Stomach (tissue), 9 donors: ENCODE measurements around the gene GRHL1. TPM values are rescaled to one million over a fixed set of nuclear protein-coding genes. Genes with fewer than 3 reads are reported as not detected.

Experiments
- DNase-seq, 2 donors: peaks; one replicate each; pipeline versions ENCODE4 v3.0.0 to v3.0.0-alpha.2; 2013 to 2019
- H3K27ac ChIP-seq, 5 donors: fragments of 200-600 bp in 4 of 5; sonication (generic) in 4 of 5; one replicate each; pipeline ENCODE4 v1.5.1; 2013 to 2019; ENCODE audit warnings: mild to moderate bottlenecking in 1 of 5, moderate library complexity in 1 of 5
- H3K27me3 ChIP-seq, 3 donors: fragments of 200-600 bp; sonication (generic); one replicate each; pipeline ENCODE4 v1.5.1; 2017 to 2019; ENCODE audit warnings: mixed run types in 1 of 3
- H3K36me3 ChIP-seq, 4 donors: fragments of 200-600 bp; sonication (generic); 1 replicate in 3 of 4; 2 replicates in 1 of 4; pipeline ENCODE4 v1.5.1; 2016 to 2019
- H3K4me1 ChIP-seq, 4 donors: fragments of 200-600 bp; sonication (generic); one replicate each; pipeline ENCODE4 v1.5.1; 2016 to 2019
- H3K4me3 ChIP-seq, 4 donors: fragments of 200-600 bp; sonication (generic) in 3 of 4; one replicate each; pipeline ENCODE4 v1.5.1; 2016 to 2019; ENCODE audit warnings: mild to moderate bottlenecking in 1 of 4
- H3K9me3 ChIP-seq, 4 donors: fragments of 200-600 bp; sonication (generic); one replicate each; pipeline ENCODE4 v1.5.1; 2016 to 2019
- CTCF ChIP-seq, 7 experiments: fragments of 450-650 bp in 4 of 7; fragments of 200-600 bp in 3 of 7; sonication (generic) in 3 of 7; IDR thresholded peaks; one replicate each; pipeline ENCODE4 v1.5.1; 2016 to 2019; ENCODE audit warnings: antibody characterized with exemption in 7 of 7, control low read depth in 2 of 7, mild to moderate bottlenecking in 1 of 7
- EP300 ChIP-seq: sonication (generic); formaldehyde crosslinking; IDR thresholded peaks from one replicate; pipeline ENCODE4 v1.6.1; 2017; ENCODE audit warnings: antibody characterized with exemption
- POLR2A ChIP-seq, 4 donors: fragments of 450-650 bp; IDR thresholded peaks; one replicate each; pipeline ENCODE4 v1.6.1; 2016; ENCODE audit warnings: antibody characterized with exemption in 4 of 4, control low read depth in 2 of 4, mild to moderate bottlenecking in 1 of 4, moderate library complexity in 1 of 4
- POLR2AphosphoS5 ChIP-seq, 3 donors: sonication (generic); formaldehyde crosslinking; IDR thresholded peaks; one replicate each; pipeline ENCODE4 v1.6.1; 2016; ENCODE audit warnings: antibody characterized with exemption in 3 of 3
- WGBS, 5 donors: extraction: QIAGEN DNeasy Blood & Tissue Kit in 3 of 5; methylation state at CpG; one replicate each; pipeline versions ENCODE4 v1.1.5 to v1.1.7; 2013 to 2018; 5-methylcytosine and 5-hydroxymethylcytosine counted together
- intact Hi-C: fragments of 100-400 bp; cut with DNase I; formaldehyde crosslinking; loops from one replicate; pipeline ENCODE4 v1.15.1; 2023; ENCODE audit warnings: low total_unique reads
- polyA plus RNA-seq, 3 donors: library from polyadenylated mRNA; stranded (reverse); fragments of 200-250 nt; gene quantifications; one replicate each; pipeline ENCODE4 v1.2.3, GENCODE V29; 2013
- total RNA-seq, 5 donors: library from RNA; depleted of rRNA; stranded (reverse); fragments of >200 nt; gene quantifications; one replicate each; pipeline versions ENCODE4 v1.1.0 to v1.2.3, GENCODE V29; 2014 to 2016
- donor health status: healthy with polysubstance abuse.
- donor health status: Bipolar disorder and iron deficiency.
- donor health status: healthy.

GRHL1 gene
- total and polyA plus RNA-seq, 8 donors, result 0.89 to 16.5 (median 3.8) TPM

GRCh38 chr2:10001586-10001985 lies 50.1 kb downstream of the GRHL1 start:
- Histone ChIP-seq H3K36me3 (peaks cover 0 to 20% (median 13%) of the 10 kb centered on the region in 4 donors), H3K4me1 (peaks cover 3 to 7% (median 6%) of the 10 kb centered on the region in 4 donors), H3K27ac (no peak overlapping the region), H3K27me3 (no peaks in the 10 kb centered on the region), H3K4me3 (no peak overlapping the region), H3K9me3 (no peaks in the 10 kb centered on the region)
- DNase-seq, result no peak
- intact Hi-C loops, result no loop called here
- WGBS, 5 donors, result 74 to 82% (median 77%) methylated on average over 5 of the region's 5 CpGs
- TF ChIP-seq POLR2A (IDR thresholded peaks at IDR 0.05) (no peak), EP300 (no peak)

DNA sequence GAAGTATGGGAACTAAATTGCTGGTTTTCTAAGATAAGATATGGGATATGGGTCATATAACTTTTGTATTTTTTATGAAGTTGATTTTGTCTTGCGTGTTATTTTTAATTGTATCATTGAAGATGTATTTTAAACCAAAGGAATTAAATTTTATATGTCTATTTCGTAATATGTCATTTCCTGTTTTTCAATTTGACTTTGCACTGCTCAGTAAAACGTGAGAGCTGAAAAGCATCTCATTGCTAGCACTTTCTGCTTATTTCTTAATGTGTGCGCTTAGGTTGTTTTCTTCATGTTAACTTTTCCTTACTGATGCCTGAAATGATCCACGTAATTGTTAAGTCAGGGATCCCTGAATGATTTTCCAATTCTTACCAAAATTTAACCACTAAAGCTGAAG lies 50.6 kb downstream of the GRHL1 start:
- DNase-seq, result no peak
- Histone ChIP-seq H3K4me1 (peaks cover 8 to 13% (median 11%) of the 10 kb centered on the region in 4 donors), H3K27me3 (no peaks in the 10 kb centered on the region), H3K27ac (no peak overlapping the region), H3K36me3 (peaks cover 0 to 18% (median 11%) of the 10 kb centered on the region in 4 donors), H3K4me3 (no peak overlapping the region), H3K9me3 (no peaks in the 10 kb centered on the region)
- 70 to 95% (median 80%) methylated on average over 5 of the region's 5 CpGs for WGBS, 5 donors
- intact Hi-C loops, result no loop called here
- TF ChIP-seq EP300 (no peak), CTCF (IDR thresholded peaks at IDR 0.05) (no peak), POLR2AphosphoS5 (IDR thresholded peaks at IDR 0.05) (no peak), POLR2A (IDR thresholded peaks at IDR 0.05) (no peak)

- no peak overlapping the region for H3K27ac ChIP-seq
- intact Hi-C loops, result no loop called here
Observed at GRCh38 chr2:10002681-10003080, 51.2 kb downstream of the GRHL1 start.

DNA sequence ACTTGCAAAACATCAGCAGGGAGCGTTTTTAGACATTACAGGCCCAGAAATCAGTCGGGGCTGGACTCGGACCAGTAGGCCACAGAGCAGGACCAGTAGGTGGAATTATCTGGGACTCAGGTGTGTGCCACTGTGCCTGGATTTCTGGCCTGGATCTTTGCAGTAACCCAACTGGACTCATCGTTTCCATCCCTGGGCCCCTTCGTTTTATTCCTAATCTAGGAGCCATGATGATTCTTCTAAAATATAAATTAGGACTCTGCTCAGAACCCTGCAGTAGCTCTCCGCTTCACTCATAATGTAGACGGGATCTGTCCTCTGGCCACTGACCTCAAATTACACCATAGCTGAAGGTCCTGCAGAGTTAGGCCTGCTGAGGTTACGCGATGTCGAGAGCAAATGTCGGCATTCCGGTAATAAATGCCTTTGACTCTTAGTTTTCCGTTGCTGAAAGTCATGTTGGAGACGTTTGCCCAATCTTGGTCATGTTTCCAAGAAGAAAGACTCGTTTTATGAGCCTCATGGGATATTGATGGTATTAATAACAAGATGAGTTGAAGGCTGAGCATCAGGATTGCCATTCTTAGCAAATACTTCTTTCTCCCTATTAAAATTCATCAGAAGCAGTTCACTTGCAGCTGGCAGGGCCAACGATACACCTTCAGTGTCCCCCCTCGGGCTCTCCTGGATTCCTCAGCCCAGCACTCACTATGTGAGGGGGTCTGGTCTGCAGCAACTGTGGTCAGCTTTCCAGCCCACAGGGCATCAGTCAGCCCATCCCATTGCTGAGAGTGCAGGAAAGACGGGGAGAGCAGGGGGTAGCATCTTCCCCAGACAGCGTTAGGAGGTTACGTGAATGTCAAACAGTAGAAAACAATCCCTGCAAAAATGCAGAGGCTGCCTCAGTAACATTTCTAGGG lies 52.0 kb downstream of the GRHL1 start:
- intact Hi-C loops, result no loop called here
- peaks cover 0 to 18% (median 11%) of the 10 kb centered on the region in 4 donors for H3K36me3 ChIP-seq
- no peak overlapping the region for H3K27ac ChIP-seq
- peaks cover 17 to 26% (median 25%) of the 10 kb centered on the region in 4 donors for H3K4me1 ChIP-seq
- TF ChIP-seq POLR2A (IDR thresholded peaks at IDR 0.05), result no peak
- TF ChIP-seq EP300, result no peak
- TF ChIP-seq CTCF (IDR thresholded peaks at IDR 0.05), result no peak
- TF ChIP-seq POLR2AphosphoS5 (IDR thresholded peaks at IDR 0.05), result no peak
- DNase-seq, result no peak
- WGBS, 5 donors, result 92 to 94% (median 93%) methylated on average over 20 of the region's 20 CpGs
- no peaks in the 10 kb centered on the region for H3K9me3 ChIP-seq
- no peaks in the 10 kb centered on the region for H3K27me3 ChIP-seq
- no peak overlapping the region for H3K4me3 ChIP-seq

More at GRCh38 chr2:10002681-10003080, 51.2 kb downstream of the GRHL1 start:
- TF ChIP-seq EP300, result no peak
- TF ChIP-seq POLR2A (IDR thresholded peaks at IDR 0.05), result no peak
- no peak for TF ChIP-seq CTCF (IDR thresholded peaks at IDR 0.05)
- no peak for TF ChIP-seq POLR2AphosphoS5 (IDR thresholded peaks at IDR 0.05)
- Histone ChIP-seq H3K36me3 (peaks cover 0 to 18% (median 11%) of the 10 kb centered on the region in 4 donors), H3K4me1 (peaks cover 12 to 18% (median 17%) of the 10 kb centered on the region in 4 donors), H3K27me3 (no peaks in the 10 kb centered on the region), H3K4me3 (no peak overlapping the region), H3K9me3 (no peaks in the 10 kb centered on the region)
- 90 to 95% (median 93%) methylated on average over 9 of the region's 9 CpGs for WGBS, 5 donors
- DNase-seq, result no peak
